H9 (cell line): ENCODE measurements around the gene MLYCD. TPM values are rescaled to one million over a fixed set of nuclear protein-coding genes. Genes with fewer than 3 reads are reported as not detected.

Source experiments
- DNase-seq: peaks from one replicate; pipeline ENCODE4 v3.0.0-alpha.2; 2017
- H2AFZ ChIP-seq: one replicate; pipeline ENCODE4 v1.6.1; 2013; ENCODE audit warnings: mild to moderate bottlenecking, low read length, control low read depth, moderate library complexity
- H2AK5ac ChIP-seq: 2 replicates; pipeline ENCODE4 v1.6.1; 2013; ENCODE audit warnings: low read length, control low read depth, mixed read lengths; ENCODE audit not compliant: insufficient read length
- H2BK120ac ChIP-seq: one replicate; pipeline ENCODE4 v1.6.1; 2013; ENCODE audit warnings: low read depth, mild to moderate bottlenecking, low read length, control low read depth, inconsistent platforms; ENCODE audit not compliant: poor library complexity, severe bottlenecking
- H2BK12ac ChIP-seq: 2 replicates; pipeline ENCODE4 v1.6.1; 2013; ENCODE audit warnings: low read length, control low read depth, mixed read lengths, low read depth; ENCODE audit not compliant: insufficient read length
- H2BK15ac ChIP-seq: 2 replicates; pipeline ENCODE4 v1.6.1; 2013; ENCODE audit warnings: low read depth, low read length, control low read depth
- H2BK20ac ChIP-seq: one replicate; pipeline ENCODE4 v1.6.1; 2013; ENCODE audit warnings: low read depth, mild to moderate bottlenecking, low read length, control low read depth, inconsistent platforms; ENCODE audit not compliant: poor library complexity, severe bottlenecking
- H2BK5ac ChIP-seq: 2 replicates; pipeline ENCODE4 v1.6.1; 2013; ENCODE audit warnings: low read length, control low read depth, mixed read lengths; ENCODE audit not compliant: insufficient read length
- H3K14ac ChIP-seq: 2 replicates; pipeline ENCODE4 v1.6.1; 2013; ENCODE audit warnings: low read length, control low read depth; ENCODE audit not compliant: insufficient read depth
- H3K18ac ChIP-seq: 2 replicates; pipeline ENCODE4 v1.6.1; 2013; ENCODE audit warnings: low read depth, mild to moderate bottlenecking, mixed read lengths, low read length, control low read depth; ENCODE audit not compliant: insufficient read length
- H3K23ac ChIP-seq: 2 replicates; pipeline ENCODE4 v1.6.1; 2013; ENCODE audit warnings: low read length, control low read depth, mixed read lengths, low read depth; ENCODE audit not compliant: insufficient read length
- H3K23me2 ChIP-seq: 2 replicates; pipeline ENCODE4 v1.6.1; 2013; ENCODE audit warnings: low read depth, mild to moderate bottlenecking, mixed read lengths, low read length, control low read depth; ENCODE audit not compliant: insufficient read length, poor library complexity, severe bottlenecking
- H3K27ac ChIP-seq: 2 replicates; pipeline ENCODE4 v1.5.1; 2013; ENCODE audit warnings: low read length, control low read depth, mixed read lengths, low read depth; ENCODE audit not compliant: insufficient read length
- H3K27me3 ChIP-seq: 2 replicates; pipeline ENCODE4 v1.6.1; 2013; ENCODE audit warnings: low read length, control low read depth, inconsistent platforms; ENCODE audit not compliant: insufficient read depth
- H3K4ac ChIP-seq: 2 replicates; pipeline ENCODE4 v1.6.1; 2013; ENCODE audit warnings: low read depth, mild to moderate bottlenecking, control low read depth, inconsistent platforms, low read length, moderate library complexity
- H3K4me1 ChIP-seq: 2 replicates; pipeline ENCODE4 v1.6.1; 2013; ENCODE audit warnings: low read length, control low read depth, inconsistent platforms; ENCODE audit not compliant: insufficient read depth
- H3K4me2 ChIP-seq: 2 replicates; pipeline ENCODE4 v1.6.1; 2013; ENCODE audit warnings: low read length, control low read depth, mixed read lengths; ENCODE audit not compliant: insufficient read length, insufficient read depth
- H3K56ac ChIP-seq: 2 replicates; pipeline ENCODE4 v1.6.1; 2013; ENCODE audit warnings: low read depth, mild to moderate bottlenecking, mixed read lengths, low read length, control low read depth; ENCODE audit not compliant: insufficient read length
- H3K79me1 ChIP-seq: 2 replicates; pipeline ENCODE4 v1.6.1; 2013; ENCODE audit warnings: low read depth, mild to moderate bottlenecking, moderate library complexity, low read length, control low read depth, inconsistent platforms; ENCODE audit not compliant: insufficient read depth, poor library complexity, severe bottlenecking
- H3K79me2 ChIP-seq: 2 replicates; pipeline ENCODE4 v1.6.1; 2013; ENCODE audit warnings: low read length, control low read depth, inconsistent platforms; ENCODE audit not compliant: insufficient read depth
- H3K9ac ChIP-seq: 2 replicates; pipeline ENCODE4 v1.6.1; 2013; ENCODE audit warnings: low read length, control low read depth, mixed read lengths; ENCODE audit not compliant: insufficient read length; ENCODE audit errors: extremely low read depth
- H3K9me3 ChIP-seq: one replicate; pipeline ENCODE4 v1.6.1; 2013; ENCODE audit warnings: low read depth, low read length, inconsistent platforms; ENCODE audit not compliant: control insufficient read depth
- H3T11ph ChIP-seq: one replicate; pipeline ENCODE4 v1.6.1; 2013; ENCODE audit warnings: mild to moderate bottlenecking, low read length, control low read depth, inconsistent platforms
- H4K20me1 ChIP-seq: one replicate; pipeline ENCODE4 v1.6.1; 2013; ENCODE audit not compliant: control insufficient read depth, insufficient read length, insufficient read depth
- H4K5ac ChIP-seq: 2 replicates; pipeline ENCODE4 v1.6.1; 2013; ENCODE audit warnings: low read depth, mild to moderate bottlenecking, mixed read lengths, low read length, control low read depth; ENCODE audit not compliant: insufficient read length
- H4K8ac ChIP-seq: replicated peaks from 2 replicates; pipeline ENCODE4 v1.6.1; 2013; ENCODE audit warnings: low read length, control low read depth, mixed read lengths, low read depth; ENCODE audit not compliant: insufficient read length
- H4K91ac ChIP-seq: 2 replicates; pipeline ENCODE4 v1.6.1; 2013; ENCODE audit warnings: low read depth, mild to moderate bottlenecking, moderate library complexity, mixed read lengths, low read length, control low read depth; ENCODE audit not compliant: insufficient read length
- H3K27ac Mint-ChIP-seq, 3 experiments: 2 replicates in 2 of 3; 3 replicates in 1 of 3; pipeline ENCODE4 v1.8.0; 2020 to 2021; ENCODE audit warnings: mixed read lengths in 3 of 3, mild to moderate bottlenecking in 1 of 3, moderate library complexity in 1 of 3
- H3K27me3 Mint-ChIP-seq: 2 replicates; pipeline ENCODE4 v1.8.0; 2021; ENCODE audit warnings: low read depth, mild to moderate bottlenecking, moderate library complexity, mixed read lengths
- H3K36me3 Mint-ChIP-seq, 3 experiments: 2 replicates in 2 of 3; 3 replicates in 1 of 3; pipeline ENCODE4 v1.8.0; 2020 to 2021; ENCODE audit warnings: low read depth in 3 of 3, mixed read lengths in 3 of 3; ENCODE audit not compliant: insufficient read depth in 1 of 3
- H3K4me1 Mint-ChIP-seq, 2 experiments: 2 replicates each; pipeline ENCODE4 v1.8.0; 2020; ENCODE audit warnings: mixed read lengths in 2 of 2
- H3K4me3 Mint-ChIP-seq, 2 experiments: 2 replicates in 1 of 2; 3 replicates in 1 of 2; pipeline ENCODE4 v1.8.0; 2020 to 2021; ENCODE audit warnings: mild to moderate bottlenecking in 2 of 2, mixed read lengths in 2 of 2, moderate library complexity in 1 of 2
- H3K9me3 Mint-ChIP-seq, 2 experiments: 2 replicates in 1 of 2; 3 replicates in 1 of 2; pipeline ENCODE4 v1.8.0; 2020; ENCODE audit warnings: mild to moderate bottlenecking in 2 of 2, mixed read lengths in 2 of 2, moderate library complexity in 1 of 2
- WGBS: extraction: QIAGEN DNeasy Blood & Tissue Kit; methylation state at CpG from one replicate; pipeline ENCODE4 v1.1.7; 2013; ENCODE audit warnings: missing lambda C conversion rate, low lambda C conversion rate, mixed read lengths; ENCODE audit not compliant: insufficient read length; ENCODE audit errors: extremely low coverage; 5-methylcytosine and 5-hydroxymethylcytosine counted together
- total RNA-seq: library from RNA; stranded (reverse); gene quantifications from 2 replicates; pipeline ENCODE4 v1.2.1, GENCODE V29; 2021
- TF ChIP-seq, protein P1 (sequence below): fragments of 200-600 bp; sonication (generic); conservative IDR thresholded peaks from 3 replicates; pipeline ENCODE4 v1.8.0; 2021; ENCODE audit warnings: antibody characterized with exemption, mild to moderate bottlenecking

The MLYCD gene
- total RNA-seq, 1 experiment from 2014 or later, result 7.1 TPM

- Mint-ChIP-seq H3K9me3 (no peaks in the 10 kb centered on the region; a peak in 1 of 5 replicates), H3K36me3 (no peaks in the 10 kb centered on the region), H3K27me3 (peaks cover 17% of the 10 kb centered on the region), H3K27ac (peak overlapping the region in 2 of 3 experiments; percentile 19 to 70; a peak in 2 of 7 replicates), H3K4me3 (no peak overlapping the region; a peak in 1 of 5 replicates), H3K4me1 (peaks cover 19 to 61% of the 10 kb centered on the region in 2 experiments)
- Histone ChIP-seq H3K79me2 (no peaks in the 10 kb centered on the region), H2BK5ac (no peak overlapping the region), H3K79me1 (no peaks in the 10 kb centered on the region), H3K4me2 (no peak overlapping the region), H3K4ac (no peak overlapping the region), H4K20me1 (peaks cover 3% of the 10 kb centered on the region), H2BK15ac (no peak overlapping the region), H3K56ac (no peak overlapping the region), H3K9me3 (no peaks in the 10 kb centered on the region), H2AK5ac (no peak overlapping the region), H4K8ac (no peak overlapping the region), H3K23me2 (peaks cover 6% of the 10 kb centered on the region), H3K9ac (no peak overlapping the region), H3K27ac (no peak overlapping the region), H3K4me1 (no peaks in the 10 kb centered on the region), H3T11ph (no peak overlapping the region), H4K5ac (no peak overlapping the region), H3K18ac (no peak overlapping the region), H2BK12ac (no peak overlapping the region), H2AFZ (no peak overlapping the region), H3K23ac (no peak overlapping the region), H4K91ac (no peak overlapping the region), H3K14ac (no peak overlapping the region; the same call in 1 of the 2 replicates), H2BK20ac (no peak overlapping the region), H2BK120ac (no peak overlapping the region), H3K27me3 (peaks cover 2% of the 10 kb centered on the region; the same call in 1 of the 2 replicates)
- WGBS, result no CpG with 5 or more reads among the region's 27 CpGs
- TF ChIP-seq, protein P1, sequence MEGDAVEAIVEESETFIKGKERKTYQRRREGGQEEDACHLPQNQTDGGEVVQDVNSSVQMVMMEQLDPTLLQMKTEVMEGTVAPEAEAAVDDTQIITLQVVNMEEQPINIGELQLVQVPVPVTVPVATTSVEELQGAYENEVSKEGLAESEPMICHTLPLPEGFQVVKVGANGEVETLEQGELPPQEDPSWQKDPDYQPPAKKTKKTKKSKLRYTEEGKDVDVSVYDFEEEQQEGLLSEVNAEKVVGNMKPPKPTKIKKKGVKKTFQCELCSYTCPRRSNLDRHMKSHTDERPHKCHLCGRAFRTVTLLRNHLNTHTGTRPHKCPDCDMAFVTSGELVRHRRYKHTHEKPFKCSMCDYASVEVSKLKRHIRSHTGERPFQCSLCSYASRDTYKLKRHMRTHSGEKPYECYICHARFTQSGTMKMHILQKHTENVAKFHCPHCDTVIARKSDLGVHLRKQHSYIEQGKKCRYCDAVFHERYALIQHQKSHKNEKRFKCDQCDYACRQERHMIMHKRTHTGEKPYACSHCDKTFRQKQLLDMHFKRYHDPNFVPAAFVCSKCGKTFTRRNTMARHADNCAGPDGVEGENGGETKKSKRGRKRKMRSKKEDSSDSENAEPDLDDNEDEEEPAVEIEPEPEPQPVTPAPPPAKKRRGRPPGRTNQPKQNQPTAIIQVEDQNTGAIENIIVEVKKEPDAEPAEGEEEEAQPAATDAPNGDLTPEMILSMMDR, result no peak
- no peak for DNase-seq
Measured at GRCh38 chr16:83971165-83972130, 72.5 kb downstream of the MLYCD start.
